ENCODE measurements around the gene UPF1.

- TF ChIP-seq RAD21 (conservative IDR thresholded peaks at IDR 0.05 in 1 of 2, IDR thresholded peaks at IDR 0.05 in 1 of 2) (no peak), CTCF (IDR thresholded peaks at IDR 0.05) (no peak), POLR2A (IDR thresholded peaks at IDR 0.05; ENCODE audit: low read length) (no peak), CEBPB (IDR thresholded peaks at IDR 0.05) (no peak), BCL3 (IDR thresholded peaks at IDR 0.05) (no peak), USF2 (IDR thresholded peaks at IDR 0.05) (no peak), MAX (IDR thresholded peaks at IDR 0.05) (no peak), REST (IDR thresholded peaks at IDR 0.05) (no peak), SREBF2 (IDR thresholded peaks at IDR 0.05) (no peak)
Observed at GRCh38 chr19:18799389-18799970, 32.3 kb upstream of the UPF1 start.

Measured in A549 (cell line).